H1 (cell line): ENCODE measurements around the gene SLC1A2. TPM values are rescaled to one million over a fixed set of nuclear protein-coding genes. Genes with fewer than 3 reads are reported as not detected.

ENCODE experiments used
- SAP30 ChIP-seq: fragments of 300-600 bp; sonication (generic); IDR thresholded peaks from 2 replicates; pipeline ENCODE4 v1.7.1; 2012; ENCODE audit warnings: low read length, moderate library complexity, mild to moderate bottlenecking, inconsistent platforms; ENCODE audit not compliant: insufficient read depth, insufficient replicate concordance
- polyA plus RNA-seq, 7 experiments: library from polyadenylated mRNA; depleted of rRNA in 3 of 7; stranded (reverse) in 5 of 7; unstranded in 2 of 7; fragments of >200 nt in 5 of 7; fragments of 200-250 nt in 2 of 7; gene quantifications; 1 replicate in 5 of 7; 2 replicates in 1 of 7; 4 replicates in 1 of 7; pipeline versions ENCODE4 v1.2.1 to v1.2.3, GENCODE V29; 2011 to 2013; ENCODE audit warnings: missing spikeins in 2 of 7, mixed read lengths in 2 of 7
- total RNA-seq: library from RNA; stranded (reverse); fragmentation: NEBNext Ultra II Directional; extraction: Animal tissue kit (Norgen Biotek cat#: 25700); gene quantifications from 2 replicates; pipeline ENCODE4 v1.2.1, GENCODE V29; 2021

Gene SLC1A2
- total and polyA plus RNA-seq, 2 of the 8 experiments (the other 6 are each of a cell fraction or from before 2014, with no cell fraction given) = 0.57 to 1.2 TPM

DNA sequence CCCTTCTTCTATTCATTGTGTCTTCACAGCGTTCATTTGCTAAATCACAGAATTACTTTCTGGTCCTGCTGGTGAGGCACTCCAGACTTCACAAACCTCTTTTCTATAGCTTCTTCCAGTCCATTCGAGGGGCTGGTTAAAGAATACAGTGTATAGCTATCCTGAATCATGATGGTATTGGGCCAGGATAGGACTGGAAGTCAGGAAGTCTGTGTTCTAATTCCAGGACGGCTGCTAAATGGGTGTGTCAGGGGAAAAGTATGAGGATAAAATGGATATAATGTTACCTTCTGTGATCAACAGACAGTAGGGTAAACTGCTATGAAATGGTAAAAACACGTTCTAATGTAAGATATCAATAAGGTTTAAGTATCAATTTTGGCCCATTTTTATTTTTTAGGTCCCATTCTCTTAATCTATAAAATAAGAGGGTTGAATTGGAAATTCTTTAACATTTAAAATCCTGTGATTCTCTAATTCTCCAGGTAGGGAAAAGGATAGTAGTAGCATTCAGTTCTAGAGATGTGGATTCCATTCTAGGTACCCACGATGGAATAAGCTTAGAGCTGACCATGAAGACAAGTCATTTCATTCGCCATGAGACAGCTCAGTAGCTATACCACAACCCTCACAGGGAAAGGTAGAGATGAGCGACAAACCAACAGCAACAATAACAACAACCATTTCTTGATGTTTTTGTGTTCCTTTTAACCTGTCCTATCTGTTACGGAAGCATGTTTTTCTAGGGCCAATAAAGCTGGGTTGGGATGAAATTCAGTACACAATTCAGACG, 96.1 kb downstream of the SLC1A2 start (continued):
- TF ChIP-seq SAP30 = no peak
